Endothelial cell (in vitro differentiated cells): ENCODE results near the gene TAS2R60. TPM values are rescaled to one million over a fixed set of nuclear protein-coding genes. Genes with fewer than 3 reads are reported as not detected.
"Not testable (repeated sequence)": the region's sequence is repeated elsewhere in the genome, so short reads cannot be mapped to it uniquely, and the experiment has no call there.

Experiments used
- DNase-seq: peaks from one replicate; pipeline ENCODE4 v3.0.0; 2021; ENCODE audit warnings: low spot score
- H3K27ac Mint-ChIP-seq: one replicate; pipeline ENCODE4 v1.8.0; 2021; ENCODE audit warnings: mixed read lengths, inconsistent platforms; ENCODE audit not compliant: unreplicated experiment
- H3K27me3 Mint-ChIP-seq: one replicate; pipeline ENCODE4 v1.8.0; 2021; ENCODE audit warnings: mild to moderate bottlenecking, moderate library complexity, mixed read lengths, inconsistent platforms; ENCODE audit not compliant: unreplicated experiment
- H3K36me3 Mint-ChIP-seq: one replicate; pipeline ENCODE4 v1.8.0; 2021; ENCODE audit warnings: mild to moderate bottlenecking, low read depth, mixed read lengths, inconsistent platforms; ENCODE audit not compliant: unreplicated experiment
- H3K4me1 Mint-ChIP-seq: one replicate; pipeline ENCODE4 v1.8.0; 2021; ENCODE audit warnings: mild to moderate bottlenecking, mixed read lengths, inconsistent platforms; ENCODE audit not compliant: unreplicated experiment
- H3K4me3 Mint-ChIP-seq: one replicate; pipeline ENCODE4 v1.8.0; 2021; ENCODE audit warnings: mild to moderate bottlenecking, mixed read lengths, inconsistent platforms; ENCODE audit not compliant: unreplicated experiment
- H3K9me3 Mint-ChIP-seq: one replicate; pipeline ENCODE4 v1.8.0; 2021; ENCODE audit warnings: mixed read lengths, inconsistent platforms; ENCODE audit not compliant: unreplicated experiment
- total RNA-seq: library from RNA; stranded (reverse); fragmentation: NEBNext Ultra II Directional; extraction: Animal tissue kit (Norgen Biotek cat#: 25700); gene quantifications from one replicate; pipeline ENCODE4 v1.2.1, GENCODE V29; 2021; ENCODE audit not compliant: unreplicated experiment
- TF ChIP-seq, protein P1 (sequence below): fragments of 200-600 bp; sonication (generic); IDR thresholded peaks from one replicate; pipeline ENCODE4 v1.5.0; 2021; ENCODE audit warnings: antibody characterized with exemption; ENCODE audit not compliant: unreplicated experiment

The TAS2R60 gene
- total RNA-seq, 1 donor from 2014 or later, result not detected

DNA sequence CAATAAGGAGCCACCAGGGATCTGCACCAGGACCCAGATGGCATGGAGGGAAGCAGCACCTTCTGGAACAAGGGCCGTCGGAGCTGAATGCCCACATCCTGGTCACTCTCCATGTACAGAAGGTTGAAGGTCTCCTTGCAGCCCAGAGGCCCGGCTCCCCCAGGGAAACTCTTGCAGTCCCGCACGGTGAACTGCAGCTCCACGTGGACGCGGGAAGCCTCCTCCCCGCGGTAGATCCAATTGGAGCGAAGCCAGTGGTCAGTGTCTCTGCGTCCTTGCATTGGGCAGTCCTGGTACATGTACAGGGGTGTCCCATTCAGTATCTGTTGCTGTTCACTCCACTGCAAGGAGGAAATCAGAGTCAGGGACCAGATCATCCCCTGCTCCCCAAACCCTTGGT is 42.0 kb upstream of the TAS2R60 start:
- H3K4me3 Mint-ChIP-seq, result no peak overlapping the region
- no peak for DNase-seq
- peaks cover 4% of the 10 kb centered on the region for H3K4me1 Mint-ChIP-seq
- peaks cover 8% of the 10 kb centered on the region for H3K36me3 Mint-ChIP-seq
- TF ChIP-seq, protein P1, sequence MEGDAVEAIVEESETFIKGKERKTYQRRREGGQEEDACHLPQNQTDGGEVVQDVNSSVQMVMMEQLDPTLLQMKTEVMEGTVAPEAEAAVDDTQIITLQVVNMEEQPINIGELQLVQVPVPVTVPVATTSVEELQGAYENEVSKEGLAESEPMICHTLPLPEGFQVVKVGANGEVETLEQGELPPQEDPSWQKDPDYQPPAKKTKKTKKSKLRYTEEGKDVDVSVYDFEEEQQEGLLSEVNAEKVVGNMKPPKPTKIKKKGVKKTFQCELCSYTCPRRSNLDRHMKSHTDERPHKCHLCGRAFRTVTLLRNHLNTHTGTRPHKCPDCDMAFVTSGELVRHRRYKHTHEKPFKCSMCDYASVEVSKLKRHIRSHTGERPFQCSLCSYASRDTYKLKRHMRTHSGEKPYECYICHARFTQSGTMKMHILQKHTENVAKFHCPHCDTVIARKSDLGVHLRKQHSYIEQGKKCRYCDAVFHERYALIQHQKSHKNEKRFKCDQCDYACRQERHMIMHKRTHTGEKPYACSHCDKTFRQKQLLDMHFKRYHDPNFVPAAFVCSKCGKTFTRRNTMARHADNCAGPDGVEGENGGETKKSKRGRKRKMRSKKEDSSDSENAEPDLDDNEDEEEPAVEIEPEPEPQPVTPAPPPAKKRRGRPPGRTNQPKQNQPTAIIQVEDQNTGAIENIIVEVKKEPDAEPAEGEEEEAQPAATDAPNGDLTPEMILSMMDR, result no peak
- no peaks in the 10 kb centered on the region for H3K9me3 Mint-ChIP-seq
- H3K27me3 Mint-ChIP-seq, result peaks cover 5% of the 10 kb centered on the region
- H3K27ac Mint-ChIP-seq, result no peak overlapping the region

- not testable (repeated sequence) for H3K36me3 Mint-ChIP-seq
Observed at GRCh38 chr7:143402233-143402632, 41.0 kb upstream of the TAS2R60 start.

DNA sequence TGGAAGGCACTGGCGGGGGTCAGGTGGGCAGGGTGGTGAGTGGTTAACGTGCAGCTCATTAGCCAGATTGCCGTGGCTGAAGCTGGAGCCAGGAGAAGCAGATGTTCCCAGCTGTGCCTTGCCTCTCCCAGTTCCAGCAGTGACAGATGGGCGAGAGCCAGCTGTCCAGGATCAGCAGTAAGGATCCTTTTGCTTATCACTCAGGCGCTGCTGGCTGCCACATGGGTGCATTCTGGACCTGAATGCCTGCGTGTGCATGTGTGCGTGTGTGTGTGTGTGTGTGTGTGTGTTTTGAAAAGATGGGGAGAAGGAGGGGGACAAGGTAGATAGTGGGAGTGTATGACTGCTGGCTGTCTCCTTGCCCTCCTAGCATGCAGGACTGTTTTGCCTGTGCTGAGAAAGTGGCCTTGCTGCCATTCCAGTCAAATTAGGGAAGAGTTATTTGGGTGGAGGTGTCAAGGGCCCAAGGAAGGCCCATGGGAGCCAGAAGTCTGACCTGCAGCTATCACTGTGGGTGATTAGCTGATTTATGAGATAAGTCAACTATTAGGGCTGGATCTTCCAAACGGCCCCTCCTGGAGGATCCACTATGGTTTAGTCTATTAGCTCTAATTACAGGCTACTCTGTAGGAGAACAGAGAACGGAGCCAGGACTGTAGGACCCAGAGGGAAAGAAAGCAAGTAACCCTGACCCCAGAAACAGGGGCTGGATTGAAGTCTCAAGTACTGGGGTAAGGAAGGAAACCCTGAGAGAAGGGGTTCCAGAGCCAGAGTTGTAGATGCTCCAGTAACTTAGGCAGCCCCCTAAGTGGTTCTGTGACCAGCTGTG is 37.9 kb upstream of the TAS2R60 start:
- no peak for DNase-seq
- H3K36me3 Mint-ChIP-seq, result peaks cover 8% of the 10 kb centered on the region
- no peaks in the 10 kb centered on the region for H3K9me3 Mint-ChIP-seq
- H3K27ac Mint-ChIP-seq, result no peak overlapping the region
- TF ChIP-seq, protein P1, result no peak
- no peak overlapping the region for H3K4me3 Mint-ChIP-seq
- peaks cover 28% of the 10 kb centered on the region for H3K4me1 Mint-ChIP-seq
- peaks cover 3% of the 10 kb centered on the region for H3K27me3 Mint-ChIP-seq

More at GRCh38 chr7:143402233-143402632, 41.0 kb upstream of the TAS2R60 start:
- not testable (repeated sequence) for H3K27ac Mint-ChIP-seq, DNase-seq, H3K4me1 Mint-ChIP-seq, H3K9me3 Mint-ChIP-seq, H3K4me3 Mint-ChIP-seq, H3K27me3 Mint-ChIP-seq

DNA sequence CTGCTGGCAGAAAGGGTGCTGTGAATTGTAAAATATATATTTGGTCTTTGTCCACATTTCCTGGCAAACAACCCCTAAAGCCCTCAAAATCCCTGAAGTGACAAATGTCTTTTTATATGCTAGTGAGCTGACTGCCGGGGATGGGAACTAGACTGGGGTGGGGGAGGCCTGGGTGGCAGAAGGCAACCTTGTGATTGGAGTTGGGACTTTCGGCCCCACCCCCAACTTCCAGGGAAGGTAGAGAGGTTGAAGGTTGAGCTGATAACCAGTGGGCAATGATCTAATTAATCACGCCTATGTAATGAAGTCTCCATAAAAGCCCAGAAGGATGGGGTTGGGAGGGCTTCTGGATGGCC is 37.3 kb upstream of the TAS2R60 start:
- TF ChIP-seq, protein P1, result no peak
- no peak overlapping the region for H3K4me3 Mint-ChIP-seq
- H3K27me3 Mint-ChIP-seq, result peaks cover 6% of the 10 kb centered on the region
- H3K4me1 Mint-ChIP-seq, result peaks cover 32% of the 10 kb centered on the region
- DNase-seq, result no peak
- H3K36me3 Mint-ChIP-seq, result peaks cover 2% of the 10 kb centered on the region
- H3K27ac Mint-ChIP-seq, result no peak overlapping the region
- no peaks in the 10 kb centered on the region for H3K9me3 Mint-ChIP-seq

DNA sequence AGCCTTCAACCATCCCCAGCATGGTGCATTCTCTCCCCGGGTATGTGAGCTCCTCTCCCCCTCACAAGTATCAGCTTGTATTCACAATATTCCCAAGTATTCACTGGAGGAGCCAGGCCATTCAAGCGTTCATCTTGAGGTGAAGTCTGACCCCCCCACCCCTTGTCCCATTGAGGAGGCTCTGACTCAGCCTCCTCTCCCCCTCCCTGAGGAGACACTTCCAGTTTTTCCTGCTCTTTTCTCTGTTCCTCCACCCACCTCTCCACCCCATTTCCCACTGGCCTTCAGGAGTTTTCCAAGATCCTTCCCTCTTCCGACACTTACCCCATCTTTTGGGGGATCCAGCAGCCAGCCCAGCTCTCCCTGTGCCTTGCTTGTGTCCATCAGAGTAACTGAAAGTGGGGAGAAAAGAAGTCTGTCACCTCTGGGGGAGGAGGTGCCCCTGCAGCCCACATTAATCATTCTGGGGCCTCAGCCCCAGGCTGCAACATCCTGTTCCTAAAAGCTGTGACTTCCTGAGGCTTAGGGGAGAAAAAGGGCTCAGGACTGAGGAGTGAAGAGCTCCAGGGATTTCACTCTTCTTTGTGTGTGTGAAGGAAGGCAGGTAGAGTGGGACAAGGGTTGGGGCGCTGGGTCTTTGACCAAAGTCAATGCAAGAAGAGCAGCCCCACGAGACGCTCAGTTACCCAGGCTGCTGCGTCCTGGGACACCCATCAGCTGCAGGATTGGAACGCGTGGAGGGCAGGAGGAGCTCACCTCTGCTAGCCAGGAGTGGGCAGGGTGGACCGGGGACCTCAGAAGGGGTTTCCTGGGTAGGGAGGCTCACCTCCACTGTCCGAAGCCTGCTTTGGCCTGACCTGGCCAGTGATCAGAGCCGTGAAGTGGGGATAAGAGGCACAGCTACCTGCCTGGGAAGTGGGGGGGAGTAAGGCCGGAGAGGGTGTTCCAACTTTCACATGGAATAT is 35.7 kb upstream of the TAS2R60 start:
- Mint-ChIP-seq H3K4me3 (peak overlapping the region; percentile 85), H3K9me3 (no peaks in the 10 kb centered on the region), H3K27ac (peak overlapping the region; percentile 54), H3K27me3 (peaks cover 6% of the 10 kb centered on the region), H3K4me1 (peaks cover 32% of the 10 kb centered on the region), H3K36me3 (no peaks in the 10 kb centered on the region)
- TF ChIP-seq, protein P1, result no peak
- no peak for DNase-seq
